ENCODE data around the gene ARRDC2.

DNA sequence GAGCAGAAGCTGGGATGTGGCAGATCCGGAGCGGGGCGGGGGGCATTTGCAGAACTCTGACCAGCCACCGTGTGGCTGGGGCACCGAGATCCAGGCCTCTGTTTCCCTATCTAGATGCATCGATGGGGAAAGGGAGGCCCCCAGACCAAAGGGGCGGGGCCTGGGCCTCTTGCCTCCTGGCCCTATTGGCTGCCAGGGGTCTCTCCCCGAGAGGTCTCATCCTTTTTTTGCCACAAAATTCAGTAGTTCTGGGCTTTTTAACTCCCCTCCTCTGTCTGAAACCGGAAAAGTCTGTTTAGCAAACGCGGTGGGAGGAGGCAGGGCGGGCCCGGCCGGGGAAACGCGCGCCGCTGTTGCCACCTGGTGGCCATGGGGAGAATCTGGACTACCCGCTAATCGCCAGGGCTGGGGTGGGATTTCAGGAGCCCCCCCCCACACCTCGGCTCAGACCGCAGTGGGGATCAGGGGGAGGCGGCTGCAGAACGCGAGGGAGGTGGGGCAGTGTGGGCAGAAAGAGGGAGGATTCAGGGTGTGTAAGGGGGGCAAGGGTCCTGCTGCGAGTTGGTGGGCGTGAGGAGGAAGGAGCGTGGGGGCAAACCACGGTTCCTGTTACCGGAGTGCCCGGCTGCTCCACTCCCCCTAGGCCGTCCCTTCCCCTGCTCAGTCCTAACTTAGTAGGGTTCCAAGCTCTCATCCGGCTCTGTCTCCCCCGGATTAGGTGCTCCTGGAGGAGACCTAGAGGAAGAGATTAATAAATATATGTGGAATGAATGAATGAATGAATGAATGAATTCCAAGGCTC is 50.4 kb downstream of the ARRDC2 start:
- TF ChIP-seq, protein P1, sequence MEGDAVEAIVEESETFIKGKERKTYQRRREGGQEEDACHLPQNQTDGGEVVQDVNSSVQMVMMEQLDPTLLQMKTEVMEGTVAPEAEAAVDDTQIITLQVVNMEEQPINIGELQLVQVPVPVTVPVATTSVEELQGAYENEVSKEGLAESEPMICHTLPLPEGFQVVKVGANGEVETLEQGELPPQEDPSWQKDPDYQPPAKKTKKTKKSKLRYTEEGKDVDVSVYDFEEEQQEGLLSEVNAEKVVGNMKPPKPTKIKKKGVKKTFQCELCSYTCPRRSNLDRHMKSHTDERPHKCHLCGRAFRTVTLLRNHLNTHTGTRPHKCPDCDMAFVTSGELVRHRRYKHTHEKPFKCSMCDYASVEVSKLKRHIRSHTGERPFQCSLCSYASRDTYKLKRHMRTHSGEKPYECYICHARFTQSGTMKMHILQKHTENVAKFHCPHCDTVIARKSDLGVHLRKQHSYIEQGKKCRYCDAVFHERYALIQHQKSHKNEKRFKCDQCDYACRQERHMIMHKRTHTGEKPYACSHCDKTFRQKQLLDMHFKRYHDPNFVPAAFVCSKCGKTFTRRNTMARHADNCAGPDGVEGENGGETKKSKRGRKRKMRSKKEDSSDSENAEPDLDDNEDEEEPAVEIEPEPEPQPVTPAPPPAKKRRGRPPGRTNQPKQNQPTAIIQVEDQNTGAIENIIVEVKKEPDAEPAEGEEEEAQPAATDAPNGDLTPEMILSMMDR (IDR thresholded peaks at IDR 0.05; ENCODE audit: low read depth, low read length), result peak; percentile 72
- TF ChIP-seq POLR2A (IDR thresholded peaks at IDR 0.05; ENCODE audit: extremely low read depth, insufficient read length), result peak; percentile 20
- TF ChIP-seq MYC (IDR thresholded peaks at IDR 0.05; ENCODE audit: low read depth, low read length), result 0 out of 2 replicates have a peak, but pooled peaks have one; percentile 29
- TF ChIP-seq, protein P2, sequence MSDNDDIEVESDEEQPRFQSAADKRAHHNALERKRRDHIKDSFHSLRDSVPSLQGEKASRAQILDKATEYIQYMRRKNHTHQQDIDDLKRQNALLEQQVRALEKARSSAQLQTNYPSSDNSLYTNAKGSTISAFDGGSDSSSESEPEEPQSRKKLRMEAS (IDR thresholded peaks at IDR 0.05; ENCODE audit: low read depth, low read length), result no peak; the same call in 1 of the 2 replicates

All from NB4 (cell line).